Prostate gland (tissue), 2 donors: ENCODE data around the gene TTC33.
"Not testable (repeated sequence)": the region's sequence is repeated elsewhere in the genome, so short reads cannot be mapped to it uniquely, and the experiment has no call there.

Experiments used
- CTCF ChIP-seq, 4 experiments: fragments of 200-600 bp in 2 of 4; fragments of 450-650 bp in 2 of 4; sonication (generic) in 2 of 4; IDR thresholded peaks; 1 replicate in 3 of 4; 2 replicates in 1 of 4; pipeline ENCODE4 v1.5.1; 2016 to 2019; ENCODE audit warnings: antibody characterized with exemption in 4 of 4, mild to moderate bottlenecking in 2 of 4, moderate library complexity in 2 of 4
- POLR2A ChIP-seq: fragments of 450-650 bp; IDR thresholded peaks from one replicate; pipeline ENCODE4 v1.6.1; 2016; ENCODE audit warnings: antibody characterized with exemption, mild to moderate bottlenecking

- TF ChIP-seq CTCF (IDR thresholded peaks at IDR 0.05); POLR2A: not testable (repeated sequence)
These were observed 33.2 kb upstream of the TTC33 start for GRCh38 chr5:40788941-40789340.
